22Rv1 (cell line): ENCODE results near the gene FGD6.

ENCODE experiments used
- CTCF ChIP-seq: fragments of 450-650 bp; IDR thresholded peaks from 2 replicates; pipeline ENCODE4 v1.5.1; 2017; ENCODE audit warnings: mild to moderate bottlenecking
- ZFX ChIP-seq: fragments of 450-650 bp; IDR thresholded peaks from 2 replicates; pipeline ENCODE4 v1.6.1; 2017; ENCODE audit warnings: antibody characterized with exemption, borderline replicate concordance

GRCh38 chr12:95192271-95192670 lies 25.0 kb downstream of the FGD6 start:
- no peak for TF ChIP-seq CTCF
- TF ChIP-seq ZFX = no peak
